H9 (cell line): ENCODE measurements around the gene SMCHD1. TPM values are rescaled to one million over a fixed set of nuclear protein-coding genes. Genes with fewer than 3 reads are reported as not detected.

Source experiments
- DNase-seq: peaks from one replicate; pipeline ENCODE4 v3.0.0-alpha.2; 2017
- H2AFZ ChIP-seq: one replicate; pipeline ENCODE4 v1.6.1; 2013; ENCODE audit warnings: mild to moderate bottlenecking, low read length, control low read depth, moderate library complexity
- H2AK5ac ChIP-seq: 2 replicates; pipeline ENCODE4 v1.6.1; 2013; ENCODE audit warnings: low read length, control low read depth, mixed read lengths; ENCODE audit not compliant: insufficient read length
- H2BK120ac ChIP-seq: one replicate; pipeline ENCODE4 v1.6.1; 2013; ENCODE audit warnings: low read depth, mild to moderate bottlenecking, low read length, control low read depth, inconsistent platforms; ENCODE audit not compliant: poor library complexity, severe bottlenecking
- H2BK12ac ChIP-seq: 2 replicates; pipeline ENCODE4 v1.6.1; 2013; ENCODE audit warnings: low read length, control low read depth, mixed read lengths, low read depth; ENCODE audit not compliant: insufficient read length
- H2BK15ac ChIP-seq: 2 replicates; pipeline ENCODE4 v1.6.1; 2013; ENCODE audit warnings: low read depth, low read length, control low read depth
- H2BK20ac ChIP-seq: one replicate; pipeline ENCODE4 v1.6.1; 2013; ENCODE audit warnings: low read depth, mild to moderate bottlenecking, low read length, control low read depth, inconsistent platforms; ENCODE audit not compliant: poor library complexity, severe bottlenecking
- H2BK5ac ChIP-seq: 2 replicates; pipeline ENCODE4 v1.6.1; 2013; ENCODE audit warnings: low read length, control low read depth, mixed read lengths; ENCODE audit not compliant: insufficient read length
- H3K14ac ChIP-seq: 2 replicates; pipeline ENCODE4 v1.6.1; 2013; ENCODE audit warnings: low read length, control low read depth; ENCODE audit not compliant: insufficient read depth
- H3K18ac ChIP-seq: 2 replicates; pipeline ENCODE4 v1.6.1; 2013; ENCODE audit warnings: low read depth, mild to moderate bottlenecking, mixed read lengths, low read length, control low read depth; ENCODE audit not compliant: insufficient read length
- H3K23ac ChIP-seq: 2 replicates; pipeline ENCODE4 v1.6.1; 2013; ENCODE audit warnings: low read length, control low read depth, mixed read lengths, low read depth; ENCODE audit not compliant: insufficient read length
- H3K23me2 ChIP-seq: 2 replicates; pipeline ENCODE4 v1.6.1; 2013; ENCODE audit warnings: low read depth, mild to moderate bottlenecking, mixed read lengths, low read length, control low read depth; ENCODE audit not compliant: insufficient read length, poor library complexity, severe bottlenecking
- H3K27ac ChIP-seq: 2 replicates; pipeline ENCODE4 v1.5.1; 2013; ENCODE audit warnings: low read length, control low read depth, mixed read lengths, low read depth; ENCODE audit not compliant: insufficient read length
- H3K27me3 ChIP-seq: 2 replicates; pipeline ENCODE4 v1.6.1; 2013; ENCODE audit warnings: low read length, control low read depth, inconsistent platforms; ENCODE audit not compliant: insufficient read depth
- H3K4ac ChIP-seq: 2 replicates; pipeline ENCODE4 v1.6.1; 2013; ENCODE audit warnings: low read depth, mild to moderate bottlenecking, control low read depth, inconsistent platforms, low read length, moderate library complexity
- H3K4me1 ChIP-seq: 2 replicates; pipeline ENCODE4 v1.6.1; 2013; ENCODE audit warnings: low read length, control low read depth, inconsistent platforms; ENCODE audit not compliant: insufficient read depth
- H3K4me2 ChIP-seq: 2 replicates; pipeline ENCODE4 v1.6.1; 2013; ENCODE audit warnings: low read length, control low read depth, mixed read lengths; ENCODE audit not compliant: insufficient read length, insufficient read depth
- H3K56ac ChIP-seq: 2 replicates; pipeline ENCODE4 v1.6.1; 2013; ENCODE audit warnings: low read depth, mild to moderate bottlenecking, mixed read lengths, low read length, control low read depth; ENCODE audit not compliant: insufficient read length
- H3K79me1 ChIP-seq: 2 replicates; pipeline ENCODE4 v1.6.1; 2013; ENCODE audit warnings: low read depth, mild to moderate bottlenecking, moderate library complexity, low read length, control low read depth, inconsistent platforms; ENCODE audit not compliant: insufficient read depth, poor library complexity, severe bottlenecking
- H3K79me2 ChIP-seq: 2 replicates; pipeline ENCODE4 v1.6.1; 2013; ENCODE audit warnings: low read length, control low read depth, inconsistent platforms; ENCODE audit not compliant: insufficient read depth
- H3K9ac ChIP-seq: 2 replicates; pipeline ENCODE4 v1.6.1; 2013; ENCODE audit warnings: low read length, control low read depth, mixed read lengths; ENCODE audit not compliant: insufficient read length; ENCODE audit errors: extremely low read depth
- H3K9me3 ChIP-seq: one replicate; pipeline ENCODE4 v1.6.1; 2013; ENCODE audit warnings: low read depth, low read length, inconsistent platforms; ENCODE audit not compliant: control insufficient read depth
- H3T11ph ChIP-seq: one replicate; pipeline ENCODE4 v1.6.1; 2013; ENCODE audit warnings: mild to moderate bottlenecking, low read length, control low read depth, inconsistent platforms
- H4K20me1 ChIP-seq: one replicate; pipeline ENCODE4 v1.6.1; 2013; ENCODE audit not compliant: control insufficient read depth, insufficient read length, insufficient read depth
- H4K5ac ChIP-seq: 2 replicates; pipeline ENCODE4 v1.6.1; 2013; ENCODE audit warnings: low read depth, mild to moderate bottlenecking, mixed read lengths, low read length, control low read depth; ENCODE audit not compliant: insufficient read length
- H4K8ac ChIP-seq: replicated peaks from 2 replicates; pipeline ENCODE4 v1.6.1; 2013; ENCODE audit warnings: low read length, control low read depth, mixed read lengths, low read depth; ENCODE audit not compliant: insufficient read length
- H4K91ac ChIP-seq: 2 replicates; pipeline ENCODE4 v1.6.1; 2013; ENCODE audit warnings: low read depth, mild to moderate bottlenecking, moderate library complexity, mixed read lengths, low read length, control low read depth; ENCODE audit not compliant: insufficient read length
- H3K27ac Mint-ChIP-seq, 3 experiments: 2 replicates in 2 of 3; 3 replicates in 1 of 3; pipeline ENCODE4 v1.8.0; 2020 to 2021; ENCODE audit warnings: mixed read lengths in 3 of 3, mild to moderate bottlenecking in 1 of 3, moderate library complexity in 1 of 3
- H3K27me3 Mint-ChIP-seq: 2 replicates; pipeline ENCODE4 v1.8.0; 2021; ENCODE audit warnings: low read depth, mild to moderate bottlenecking, moderate library complexity, mixed read lengths
- H3K36me3 Mint-ChIP-seq, 3 experiments: 2 replicates in 2 of 3; 3 replicates in 1 of 3; pipeline ENCODE4 v1.8.0; 2020 to 2021; ENCODE audit warnings: low read depth in 3 of 3, mixed read lengths in 3 of 3; ENCODE audit not compliant: insufficient read depth in 1 of 3
- H3K4me1 Mint-ChIP-seq, 2 experiments: 2 replicates each; pipeline ENCODE4 v1.8.0; 2020; ENCODE audit warnings: mixed read lengths in 2 of 2
- H3K4me3 Mint-ChIP-seq, 2 experiments: 2 replicates in 1 of 2; 3 replicates in 1 of 2; pipeline ENCODE4 v1.8.0; 2020 to 2021; ENCODE audit warnings: mild to moderate bottlenecking in 2 of 2, mixed read lengths in 2 of 2, moderate library complexity in 1 of 2
- H3K9me3 Mint-ChIP-seq, 2 experiments: 2 replicates in 1 of 2; 3 replicates in 1 of 2; pipeline ENCODE4 v1.8.0; 2020; ENCODE audit warnings: mild to moderate bottlenecking in 2 of 2, mixed read lengths in 2 of 2, moderate library complexity in 1 of 2
- total RNA-seq: library from RNA; stranded (reverse); gene quantifications from 2 replicates; pipeline ENCODE4 v1.2.1, GENCODE V29; 2021
- TF ChIP-seq, protein P1 (sequence below): fragments of 200-600 bp; sonication (generic); conservative IDR thresholded peaks from 3 replicates; pipeline ENCODE4 v1.8.0; 2021; ENCODE audit warnings: antibody characterized with exemption, mild to moderate bottlenecking

SMCHD1 gene
- total RNA-seq, 1 experiment from 2014 or later = 53.5 TPM

DNA sequence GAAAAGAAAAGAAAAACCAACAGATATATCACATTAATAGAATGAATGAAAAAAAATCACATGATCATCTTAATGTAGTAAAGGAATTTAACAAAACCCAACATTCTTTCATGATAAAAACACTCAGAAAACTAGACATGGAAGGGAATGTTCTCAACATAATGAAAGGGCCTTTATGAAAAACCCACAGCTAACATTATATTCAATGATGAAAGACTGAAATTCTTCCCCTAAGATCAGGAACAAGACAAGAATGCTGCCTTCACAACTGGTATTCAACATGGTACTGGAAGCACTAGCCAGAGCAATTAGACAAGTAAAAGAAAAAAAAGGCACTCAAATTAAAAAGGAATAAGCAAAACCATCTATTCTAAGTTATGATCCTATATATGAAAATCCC lies 162.8 kb downstream of the SMCHD1 start:
- Histone ChIP-seq H4K8ac (no peak overlapping the region), H2BK12ac (no peak overlapping the region), H3K4me1 (no peaks in the 10 kb centered on the region), H2BK120ac (no peak overlapping the region), H3K18ac (no peak overlapping the region), H3K4me2 (no peak overlapping the region), H3K14ac (no peak overlapping the region), H3K27me3 (no peaks in the 10 kb centered on the region), H2BK20ac (no peak overlapping the region), H3K79me2 (no peaks in the 10 kb centered on the region), H3K4ac (no peak overlapping the region), H2AK5ac (no peak overlapping the region), H3K23ac (no peak overlapping the region), H3K9ac (no peak overlapping the region), H3K27ac (no peak overlapping the region), H3K56ac (no peak overlapping the region), H2BK15ac (no peak overlapping the region), H3K9me3 (no peaks in the 10 kb centered on the region), H3K79me1 (no peaks in the 10 kb centered on the region), H4K91ac (no peak overlapping the region), H3K23me2 (no peaks in the 10 kb centered on the region), H2BK5ac (no peak overlapping the region), H2AFZ (no peak overlapping the region), H4K5ac (no peak overlapping the region), H4K20me1 (no peaks in the 10 kb centered on the region), H3T11ph (no peak overlapping the region)
- H3K4me3 Mint-ChIP-seq = no peak overlapping the region
- peaks cover 12 to 36% (median 14%) of the 10 kb centered on the region in 3 experiments; a peak in 6 of 7 replicates for H3K36me3 Mint-ChIP-seq
- peaks cover 30 to 33% of the 10 kb centered on the region in 2 experiments for H3K9me3 Mint-ChIP-seq
- H3K27me3 Mint-ChIP-seq = no peaks in the 10 kb centered on the region; the same call in 1 of the 2 replicates
- TF ChIP-seq, protein P1, sequence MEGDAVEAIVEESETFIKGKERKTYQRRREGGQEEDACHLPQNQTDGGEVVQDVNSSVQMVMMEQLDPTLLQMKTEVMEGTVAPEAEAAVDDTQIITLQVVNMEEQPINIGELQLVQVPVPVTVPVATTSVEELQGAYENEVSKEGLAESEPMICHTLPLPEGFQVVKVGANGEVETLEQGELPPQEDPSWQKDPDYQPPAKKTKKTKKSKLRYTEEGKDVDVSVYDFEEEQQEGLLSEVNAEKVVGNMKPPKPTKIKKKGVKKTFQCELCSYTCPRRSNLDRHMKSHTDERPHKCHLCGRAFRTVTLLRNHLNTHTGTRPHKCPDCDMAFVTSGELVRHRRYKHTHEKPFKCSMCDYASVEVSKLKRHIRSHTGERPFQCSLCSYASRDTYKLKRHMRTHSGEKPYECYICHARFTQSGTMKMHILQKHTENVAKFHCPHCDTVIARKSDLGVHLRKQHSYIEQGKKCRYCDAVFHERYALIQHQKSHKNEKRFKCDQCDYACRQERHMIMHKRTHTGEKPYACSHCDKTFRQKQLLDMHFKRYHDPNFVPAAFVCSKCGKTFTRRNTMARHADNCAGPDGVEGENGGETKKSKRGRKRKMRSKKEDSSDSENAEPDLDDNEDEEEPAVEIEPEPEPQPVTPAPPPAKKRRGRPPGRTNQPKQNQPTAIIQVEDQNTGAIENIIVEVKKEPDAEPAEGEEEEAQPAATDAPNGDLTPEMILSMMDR = no peak
- no peak overlapping the region for H3K27ac Mint-ChIP-seq
- DNase-seq = no peak
- peaks cover 9 to 11% of the 10 kb centered on the region in 2 experiments for H3K4me1 Mint-ChIP-seq
